Vagina (tissue), 2 donors: ENCODE data around the gene ZBTB16. TPM values are rescaled to one million over a fixed set of nuclear protein-coding genes. Genes with fewer than 3 reads are reported as not detected.

Source experiments
- DNase-seq, 2 donors: peaks; one replicate each; pipeline ENCODE4 v3.0.0-alpha.2; 2017; ENCODE audit errors: extremely low spot score in 2 of 2
- H3K27ac ChIP-seq: fragments of 200-600 bp; sonication (generic); one replicate; pipeline ENCODE4 v1.5.1; 2019
- H3K27me3 ChIP-seq: fragments of 200-600 bp; sonication (generic); one replicate; pipeline ENCODE4 v1.5.1; 2019
- H3K36me3 ChIP-seq, 2 donors: fragments of 200-600 bp; sonication (generic); one replicate each; pipeline ENCODE4 v1.5.1; 2017 to 2019
- H3K4me1 ChIP-seq: fragments of 200-600 bp; sonication (generic); one replicate; pipeline ENCODE4 v1.5.1; 2019
- H3K4me3 ChIP-seq, 2 donors: fragments of 200-600 bp; sonication (generic); 1 replicate in 1 of 2; 2 replicates in 1 of 2; pipeline ENCODE4 v1.5.1; 2016 to 2019
- H3K9me3 ChIP-seq: fragments of 200-600 bp; sonication (generic); one replicate; pipeline ENCODE4 v1.5.1; 2019
- POLR2A ChIP-seq, 2 donors: fragments of 450-650 bp; IDR thresholded peaks; one replicate each; pipeline ENCODE4 v1.6.1; 2017; ENCODE audit warnings: antibody characterized with exemption in 2 of 2, mild to moderate bottlenecking in 2 of 2, moderate library complexity in 2 of 2
- POLR2AphosphoS5 ChIP-seq, 2 donors: sonication (generic); formaldehyde crosslinking; IDR thresholded peaks; one replicate each; pipeline ENCODE4 v1.9.0; 2017; ENCODE audit warnings: antibody characterized with exemption in 2 of 2, mild to moderate bottlenecking in 2 of 2, low read depth in 1 of 2; ENCODE audit not compliant: insufficient read depth in 1 of 2
- intact Hi-C: fragments of 100-400 bp; cut with DNase I; formaldehyde crosslinking; loops from one replicate; pipeline ENCODE4 v1.15.1; 2023
- total RNA-seq: library from RNA; depleted of rRNA; stranded (reverse); fragments of >200 nt; gene quantifications from one replicate; pipeline ENCODE4 v1.2.3, GENCODE V29; 2016
- TF ChIP-seq, protein P1 (sequence below), 3 experiments: fragments of 450-650 bp in 2 of 3; fragments of 200-600 bp in 1 of 3; sonication (generic) in 1 of 3; IDR thresholded peaks; one replicate each; pipeline ENCODE4 v1.5.1; 2017 to 2019; ENCODE audit warnings: antibody characterized with exemption in 3 of 3, mild to moderate bottlenecking in 2 of 3, moderate library complexity in 2 of 3

ZBTB16 gene
- total RNA-seq, 1 donor from 2014 or later = 243 TPM

DNA sequence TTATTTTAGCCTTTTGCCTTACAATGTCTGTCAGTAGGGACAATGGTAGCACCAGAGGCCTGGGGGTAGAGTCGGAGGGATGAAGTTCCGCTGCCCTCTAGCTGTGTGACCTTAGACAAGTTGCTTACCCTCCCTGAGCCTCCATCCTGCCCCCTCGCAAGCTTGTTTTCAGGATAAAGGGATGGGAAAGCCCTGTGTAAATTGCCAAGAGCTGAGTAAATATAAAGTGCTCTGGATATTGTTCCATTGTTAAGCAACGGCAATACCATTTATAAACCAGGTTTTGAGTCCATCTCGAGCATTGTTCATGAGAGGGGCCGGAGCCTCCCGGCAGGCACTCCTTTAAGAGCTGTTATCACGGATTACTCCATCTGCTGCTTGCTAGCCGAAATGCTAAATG lies 72.9 kb downstream of the ZBTB16 start:
- DNase-seq = no peak
- TF ChIP-seq, protein P1, sequence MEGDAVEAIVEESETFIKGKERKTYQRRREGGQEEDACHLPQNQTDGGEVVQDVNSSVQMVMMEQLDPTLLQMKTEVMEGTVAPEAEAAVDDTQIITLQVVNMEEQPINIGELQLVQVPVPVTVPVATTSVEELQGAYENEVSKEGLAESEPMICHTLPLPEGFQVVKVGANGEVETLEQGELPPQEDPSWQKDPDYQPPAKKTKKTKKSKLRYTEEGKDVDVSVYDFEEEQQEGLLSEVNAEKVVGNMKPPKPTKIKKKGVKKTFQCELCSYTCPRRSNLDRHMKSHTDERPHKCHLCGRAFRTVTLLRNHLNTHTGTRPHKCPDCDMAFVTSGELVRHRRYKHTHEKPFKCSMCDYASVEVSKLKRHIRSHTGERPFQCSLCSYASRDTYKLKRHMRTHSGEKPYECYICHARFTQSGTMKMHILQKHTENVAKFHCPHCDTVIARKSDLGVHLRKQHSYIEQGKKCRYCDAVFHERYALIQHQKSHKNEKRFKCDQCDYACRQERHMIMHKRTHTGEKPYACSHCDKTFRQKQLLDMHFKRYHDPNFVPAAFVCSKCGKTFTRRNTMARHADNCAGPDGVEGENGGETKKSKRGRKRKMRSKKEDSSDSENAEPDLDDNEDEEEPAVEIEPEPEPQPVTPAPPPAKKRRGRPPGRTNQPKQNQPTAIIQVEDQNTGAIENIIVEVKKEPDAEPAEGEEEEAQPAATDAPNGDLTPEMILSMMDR (IDR thresholded peaks at IDR 0.05) = no peak
- TF ChIP-seq POLR2A (IDR thresholded peaks at IDR 0.05) (no peak), POLR2AphosphoS5 (IDR thresholded peaks at IDR 0.05; ENCODE audit: insufficient read depth in 1 of 2, low read depth in 1 of 2) (no peak)
- peak overlapping the region in 1 of 2 donors; percentile 20 for H3K4me3 ChIP-seq
- peak overlapping the region; percentile 56 for H3K27ac ChIP-seq
- peaks cover 100% of the 10 kb centered on the region for H3K4me1 ChIP-seq
- peaks cover 0 to 4% of the 10 kb centered on the region in 2 donors for H3K36me3 ChIP-seq
- H3K27me3 ChIP-seq = no peaks in the 10 kb centered on the region
- intact Hi-C loops = no loop called here
- no peaks in the 10 kb centered on the region for H3K9me3 ChIP-seq

DNA sequence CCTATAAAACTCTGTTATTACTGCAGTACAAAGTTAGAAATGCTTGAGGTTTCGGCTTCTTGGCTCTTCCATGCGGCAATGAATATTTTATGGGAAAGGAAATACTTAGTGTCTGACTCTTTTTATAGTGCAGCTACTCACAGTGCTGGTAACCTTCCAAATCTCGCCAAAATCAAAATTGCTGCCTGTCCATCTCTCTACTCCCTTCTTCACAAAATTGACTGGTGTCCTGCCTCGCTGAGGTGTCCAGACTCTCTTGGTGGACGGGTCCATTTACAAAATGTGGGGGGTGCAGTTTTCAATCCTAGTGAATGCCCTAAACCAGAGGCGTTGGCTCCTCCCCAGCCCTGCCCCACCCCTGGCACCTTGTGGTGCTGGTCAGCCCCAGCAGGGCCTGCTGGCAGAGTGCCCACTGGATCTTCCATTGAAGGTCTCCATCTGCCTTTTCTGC lies 73.5 kb downstream of the ZBTB16 start:
- no peak for TF ChIP-seq POLR2A (IDR thresholded peaks at IDR 0.05)
- peak; percentile 39 to 54 for TF ChIP-seq POLR2AphosphoS5 (IDR thresholded peaks at IDR 0.05; ENCODE audit: insufficient read depth in 1 of 2, low read depth in 1 of 2)
- H3K27ac ChIP-seq = peak overlapping the region; percentile 56
- peaks cover 100% of the 10 kb centered on the region for H3K4me1 ChIP-seq
- H3K36me3 ChIP-seq = no peaks in the 10 kb centered on the region
- no peak for DNase-seq
- H3K9me3 ChIP-seq = no peaks in the 10 kb centered on the region
- no peaks in the 10 kb centered on the region for H3K27me3 ChIP-seq
- H3K4me3 ChIP-seq = peak overlapping the region in 1 of 2 donors; percentile 20
- intact Hi-C loops = no loop called here

DNA sequence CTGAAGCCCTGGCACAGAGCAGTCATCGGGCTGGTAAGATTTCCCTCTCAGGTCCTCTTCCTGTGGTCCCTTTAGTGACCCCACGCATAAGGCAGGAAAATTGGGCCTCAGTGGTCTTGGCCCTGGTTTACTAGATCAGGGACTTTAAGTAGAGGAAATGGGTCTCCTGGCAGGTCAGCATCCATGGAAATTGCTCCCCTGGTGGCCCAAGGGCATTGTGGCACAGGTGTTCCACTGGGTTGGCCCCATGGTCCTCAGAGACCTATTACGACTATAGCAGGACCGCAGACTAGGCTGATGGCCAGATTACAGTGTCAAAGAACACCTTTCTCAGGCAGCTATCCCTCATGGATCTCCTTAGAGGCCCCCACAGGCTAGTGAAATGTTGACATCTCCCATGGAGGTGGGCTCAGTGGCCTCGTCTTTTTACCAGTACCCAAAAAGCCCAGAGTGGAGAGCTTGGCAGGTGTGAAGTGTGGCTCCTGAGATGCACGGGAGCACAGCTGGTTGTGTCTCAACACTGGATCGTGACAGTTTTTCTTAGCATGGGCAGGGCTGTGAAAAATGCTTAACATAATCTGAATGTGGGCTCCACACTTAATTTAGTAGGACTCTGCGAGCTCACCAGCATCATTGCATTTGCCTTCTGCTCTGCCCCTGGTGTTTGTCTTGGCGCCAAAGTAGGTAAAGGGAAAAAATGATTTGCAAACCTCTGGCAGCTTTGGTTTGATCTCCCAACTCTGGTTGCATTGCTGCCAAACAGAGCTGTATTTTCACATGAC lies 74.2 kb downstream of the ZBTB16 start:
- H3K4me1 ChIP-seq = peaks cover 100% of the 10 kb centered on the region
- H3K36me3 ChIP-seq = no peaks in the 10 kb centered on the region
- no peaks in the 10 kb centered on the region for H3K9me3 ChIP-seq
- DNase-seq = no peak
- no peak for TF ChIP-seq POLR2A (IDR thresholded peaks at IDR 0.05)
- no peak for TF ChIP-seq POLR2AphosphoS5 (IDR thresholded peaks at IDR 0.05; ENCODE audit: insufficient read depth in 1 of 2, low read depth in 1 of 2)
- TF ChIP-seq, protein P1 (IDR thresholded peaks at IDR 0.05) = no peak
- peak overlapping the region; percentile 56 for H3K27ac ChIP-seq
- no peaks in the 10 kb centered on the region for H3K27me3 ChIP-seq
- intact Hi-C loops = no loop called here
- H3K4me3 ChIP-seq = no peak overlapping the region

DNA sequence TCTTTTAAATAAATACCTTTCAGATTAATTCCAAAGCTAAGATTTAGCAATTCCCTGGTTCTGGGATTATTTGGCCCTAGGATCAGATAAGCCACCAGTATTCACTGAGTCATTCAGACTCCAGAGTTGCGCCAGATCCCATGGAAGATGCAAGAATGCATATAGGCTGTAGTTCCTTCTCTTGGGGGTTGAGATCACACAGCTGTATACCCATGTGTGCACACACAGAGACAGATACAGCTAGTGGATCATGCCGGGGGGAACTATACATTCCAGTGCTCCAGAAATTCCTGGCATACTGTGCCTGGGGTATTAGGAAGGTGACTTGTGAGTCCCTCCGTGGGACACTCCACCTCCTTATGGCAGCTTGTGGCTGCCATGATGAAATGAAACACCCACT lies 75.4 kb downstream of the ZBTB16 start:
- Histone ChIP-seq H3K4me1 (peaks cover 100% of the 10 kb centered on the region), H3K9me3 (no peaks in the 10 kb centered on the region), H3K27me3 (no peaks in the 10 kb centered on the region), H3K27ac (no peak overlapping the region), H3K36me3 (no peaks in the 10 kb centered on the region), H3K4me3 (no peak overlapping the region)
- no peak for TF ChIP-seq POLR2AphosphoS5 (IDR thresholded peaks at IDR 0.05; ENCODE audit: insufficient read depth in 1 of 2, low read depth in 1 of 2)
- TF ChIP-seq POLR2A (IDR thresholded peaks at IDR 0.05) = no peak
- TF ChIP-seq, protein P1 (IDR thresholded peaks at IDR 0.05) = no peak
- intact Hi-C loops = no loop called here
- no peak for DNase-seq

DNA sequence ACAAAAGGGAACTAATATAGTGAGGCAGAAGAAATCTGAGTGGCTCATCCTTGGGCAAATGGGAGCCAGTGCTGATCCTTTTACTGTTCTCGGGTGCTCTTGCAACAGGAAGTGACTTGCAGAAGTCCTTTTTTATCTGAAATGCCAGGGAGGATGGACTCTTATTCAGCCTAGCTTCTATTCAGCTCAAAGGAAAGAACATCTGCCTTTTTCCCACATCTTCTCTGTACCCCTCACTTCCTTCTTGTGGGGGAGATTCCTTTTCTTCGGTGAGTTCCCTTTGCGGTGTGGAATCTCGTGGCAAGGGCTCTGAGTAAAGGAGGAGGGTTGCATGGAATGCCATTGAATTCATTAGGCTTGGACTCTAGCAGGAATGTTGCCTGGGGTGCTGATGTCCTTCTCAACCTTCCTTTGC lies 76.2 kb downstream of the ZBTB16 start:
- H3K36me3 ChIP-seq = no peaks in the 10 kb centered on the region
- DNase-seq = no peak
- TF ChIP-seq, protein P1 (IDR thresholded peaks at IDR 0.05) = no peak
- no peak for TF ChIP-seq POLR2AphosphoS5 (IDR thresholded peaks at IDR 0.05; ENCODE audit: insufficient read depth in 1 of 2, low read depth in 1 of 2)
- no peak for TF ChIP-seq POLR2A (IDR thresholded peaks at IDR 0.05)
- intact Hi-C loops = no loop called here
- H3K27ac ChIP-seq = peak overlapping the region; percentile 32
- no peaks in the 10 kb centered on the region for H3K27me3 ChIP-seq
- peaks cover 100% of the 10 kb centered on the region for H3K4me1 ChIP-seq
- H3K4me3 ChIP-seq = no peak overlapping the region
- H3K9me3 ChIP-seq = no peaks in the 10 kb centered on the region
